KBM-7 (cell line): Measurements from ENCODE around the gene MACROD2.
"Not testable (repeated sequence)": the region's sequence is repeated elsewhere in the genome, so short reads cannot be mapped to it uniquely, and the experiment has no call there.

Experiments
- DNase-seq: peaks from one replicate; pipeline ENCODE4 v3.0.0-alpha.2; 2015
- in situ Hi-C: fragments of 300-500 bp; cut with MboI; formaldehyde crosslinking; loops from 2 replicates; pipeline ENCODE4 v1.14.3; 2020; ENCODE audit warnings: low sequenced_read_pairs, low pct_unique_long_range_greater_than_20kb, mixed read lengths

The MACROD2 gene

DNA sequence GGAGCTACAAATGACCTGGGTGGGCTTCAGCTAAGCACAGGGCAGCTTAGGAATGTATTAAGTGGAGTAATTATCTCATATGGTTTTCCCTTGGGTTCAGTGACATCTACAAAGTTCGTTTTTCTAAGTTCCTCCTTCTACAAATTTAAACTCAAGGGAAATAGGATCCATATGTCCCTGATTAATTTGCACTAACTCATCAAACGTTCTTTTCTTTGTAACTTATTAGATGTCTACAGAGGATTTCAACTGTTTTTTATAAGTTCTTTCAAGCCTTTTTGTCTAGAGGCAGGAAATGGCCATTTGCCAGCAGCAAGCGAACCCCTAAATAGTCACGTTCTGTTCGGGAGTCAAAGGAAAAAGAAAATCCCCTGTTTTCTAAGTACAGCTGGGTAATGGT, 1517.6 kb downstream of the MACROD2 start:
- DNase-seq: no peak
- in situ Hi-C loops: loop anchor here (25.0 kb wide), 1 partner anchor 99 kb away; no protein-coding TSS in a partner anchor

DNA sequence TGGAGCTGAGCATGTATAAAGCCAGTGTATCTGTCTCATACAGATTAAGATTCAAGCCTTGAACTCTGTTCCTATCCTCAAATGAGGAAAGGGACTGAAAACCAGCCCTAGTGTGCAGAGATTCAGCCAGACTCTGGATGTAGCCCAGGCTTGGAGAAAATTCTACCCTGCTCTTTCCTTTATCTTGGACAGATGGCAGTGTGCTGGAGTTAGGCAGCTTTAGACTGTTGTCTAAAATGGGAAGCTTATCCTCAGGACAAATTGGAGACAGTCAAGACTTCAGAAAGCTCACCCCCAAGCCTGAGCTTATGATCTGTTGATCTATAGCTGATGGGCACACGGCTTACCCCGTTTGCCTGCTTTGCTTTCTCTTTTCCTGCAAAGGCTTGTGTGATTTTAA, 1520.4 kb downstream of the MACROD2 start:
- DNase-seq: no peak
- in situ Hi-C loops: loop anchor here (25.0 kb wide), 1 partner anchor 97 kb away; no protein-coding TSS in a partner anchor

GRCh38 chr20:15520930-15521524, 1525.7 kb downstream of the MACROD2 start:
- no peak for DNase-seq
- in situ Hi-C loops: loop anchor here (25.0 kb wide), 1 partner anchor 91 kb away; no protein-coding TSS in a partner anchor

DNA sequence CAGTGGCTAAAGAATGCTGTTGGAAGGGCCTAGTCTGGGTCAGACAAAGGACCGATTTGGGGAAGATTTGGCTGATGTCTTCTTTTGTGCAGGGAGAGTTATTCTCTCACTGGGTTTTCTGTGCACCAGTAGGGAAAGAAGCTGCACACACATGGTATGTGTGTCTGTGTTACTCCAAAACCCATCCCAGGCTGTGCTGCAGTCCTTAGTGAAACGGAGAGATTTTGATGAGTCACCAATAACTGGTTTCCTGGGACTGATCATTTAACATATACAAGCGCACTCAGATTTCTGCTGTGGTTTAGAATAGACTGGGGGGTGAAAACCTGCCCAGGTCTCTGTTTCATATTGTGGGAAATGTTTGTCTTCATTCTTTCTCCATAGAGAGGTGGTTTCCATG, 1528.1 kb downstream of the MACROD2 start:
- in situ Hi-C loops: loop anchor here (25.0 kb wide), 1 partner anchor 89 kb away; no protein-coding TSS in a partner anchor
- DNase-seq: no peak

- DNase-seq: no peak
- in situ Hi-C loops: no loop called here
These were observed 1533.2 kb downstream of the MACROD2 start for GRCh38 chr20:15528391-15529111.

GRCh38 chr20:15535863-15536262, 1540.5 kb downstream of the MACROD2 start:
- in situ Hi-C loops: no loop called here

GRCh38 chr20:15537200-15537599, 1541.9 kb downstream of the MACROD2 start:
- DNase-seq, in situ Hi-C loops: not testable (repeated sequence)

More at GRCh38 chr20:15535863-15536262, 1540.5 kb downstream of the MACROD2 start:
- DNase-seq: no peak

DNA sequence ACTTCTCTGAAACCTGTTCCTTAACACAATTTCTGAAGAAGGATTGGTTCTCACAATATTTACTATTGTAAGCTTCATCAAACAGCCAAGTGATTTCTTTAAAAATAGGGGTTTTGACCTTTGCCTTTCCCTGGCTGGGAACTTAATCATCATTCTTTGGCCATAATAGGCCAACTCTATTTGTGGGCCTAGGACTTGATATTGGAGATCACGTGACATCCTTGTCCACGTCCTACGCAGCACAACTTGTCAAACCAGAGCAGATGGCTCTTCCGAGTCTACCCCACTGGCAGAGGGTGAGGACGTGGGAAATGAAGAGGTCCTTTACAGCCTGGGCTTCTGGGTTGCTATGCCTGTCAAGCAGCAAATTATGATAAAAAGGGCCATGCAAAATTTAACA, 1547.3 kb downstream of the MACROD2 start:
- in situ Hi-C loops: no loop called here

GRCh38 chr20:15544742-15545141, 1549.4 kb downstream of the MACROD2 start:
- in situ Hi-C loops: no loop called here
- DNase-seq: no peak

More for the DNA sequence above, 1547.3 kb downstream of the MACROD2 start:
- no peak for DNase-seq

- in situ Hi-C loops: no loop called here
- no peak for DNase-seq
These were observed 1551.3 kb downstream of the MACROD2 start for GRCh38 chr20:15546525-15547023.

DNA sequence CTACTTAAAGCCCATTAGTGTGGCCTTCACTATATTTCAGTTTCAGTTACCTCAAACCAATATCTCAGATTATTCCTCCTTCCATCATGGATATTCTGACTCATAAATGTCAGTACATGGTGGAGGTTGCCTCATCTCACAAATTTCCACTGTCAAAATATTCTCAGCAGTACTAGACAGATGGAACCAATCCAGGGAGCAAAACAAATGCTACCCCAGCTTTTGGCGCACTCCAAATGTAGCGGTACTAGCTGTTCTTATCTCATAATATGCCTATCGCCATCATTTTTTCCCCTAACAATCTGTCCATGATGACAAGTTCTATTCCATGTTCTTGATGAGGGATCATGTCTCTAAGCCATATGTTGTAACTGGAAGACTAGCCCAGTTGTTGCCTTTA, 1551.8 kb downstream of the MACROD2 start:
- in situ Hi-C loops: no loop called here
- DNase-seq: no peak

DNA sequence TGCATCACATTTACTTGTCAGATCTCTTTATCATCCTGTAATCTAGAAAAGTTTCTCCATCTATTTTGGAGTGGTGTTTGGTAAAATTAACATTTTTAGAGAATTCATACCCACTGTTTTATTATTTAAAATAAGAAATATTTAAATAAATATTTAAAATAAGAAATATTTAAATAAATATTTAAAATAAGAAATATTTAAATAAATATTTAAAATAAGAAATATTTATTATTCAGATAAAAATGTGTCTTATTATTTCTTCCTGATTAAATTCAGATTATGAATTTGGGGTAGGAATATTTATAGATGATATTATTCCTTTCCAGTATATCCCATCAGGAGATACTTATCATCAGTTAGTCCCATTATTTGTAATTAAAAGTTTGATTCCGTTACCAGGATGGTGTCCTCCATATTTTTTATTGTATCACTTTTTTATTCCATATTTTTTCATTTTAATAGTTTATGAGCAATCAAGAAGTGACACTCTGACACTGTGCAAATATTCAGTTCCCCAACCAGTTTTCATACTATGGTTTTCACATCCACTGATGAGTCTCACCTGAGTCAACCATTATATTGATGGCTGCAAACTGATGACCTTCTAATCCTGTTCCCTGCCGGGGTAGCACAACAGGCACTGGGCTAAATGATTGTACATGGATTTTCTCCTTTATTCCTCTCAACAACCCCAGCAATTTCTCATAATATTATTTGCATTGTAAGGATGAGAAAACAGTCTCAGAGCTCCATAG, 1555.0 kb downstream of the MACROD2 start:
- in situ Hi-C loops: no loop called here
- DNase-seq: no peak

GRCh38 chr20:15555913-15556312, 1560.6 kb downstream of the MACROD2 start:
- in situ Hi-C loops: no loop called here
- no peak for DNase-seq

DNA sequence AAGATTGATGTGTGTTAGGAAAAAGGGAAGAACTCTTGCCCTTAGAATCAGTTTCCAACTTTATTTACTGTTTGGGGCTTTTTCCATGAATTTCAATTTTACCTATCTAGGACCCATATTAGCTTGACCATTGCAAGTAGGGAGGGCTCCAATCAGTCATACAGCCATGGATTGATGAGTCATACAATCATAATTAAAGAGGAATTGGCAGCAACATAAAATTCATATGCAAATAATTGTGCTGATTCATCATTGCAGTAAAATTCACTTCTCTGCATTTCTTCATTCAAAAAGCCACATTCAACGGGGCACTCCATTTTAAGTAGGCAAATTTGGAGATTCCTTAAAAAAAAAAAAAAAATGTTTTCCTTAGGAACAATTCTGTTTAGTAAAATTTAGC, 1561.6 kb downstream of the MACROD2 start:
- in situ Hi-C loops: no loop called here

DNA sequence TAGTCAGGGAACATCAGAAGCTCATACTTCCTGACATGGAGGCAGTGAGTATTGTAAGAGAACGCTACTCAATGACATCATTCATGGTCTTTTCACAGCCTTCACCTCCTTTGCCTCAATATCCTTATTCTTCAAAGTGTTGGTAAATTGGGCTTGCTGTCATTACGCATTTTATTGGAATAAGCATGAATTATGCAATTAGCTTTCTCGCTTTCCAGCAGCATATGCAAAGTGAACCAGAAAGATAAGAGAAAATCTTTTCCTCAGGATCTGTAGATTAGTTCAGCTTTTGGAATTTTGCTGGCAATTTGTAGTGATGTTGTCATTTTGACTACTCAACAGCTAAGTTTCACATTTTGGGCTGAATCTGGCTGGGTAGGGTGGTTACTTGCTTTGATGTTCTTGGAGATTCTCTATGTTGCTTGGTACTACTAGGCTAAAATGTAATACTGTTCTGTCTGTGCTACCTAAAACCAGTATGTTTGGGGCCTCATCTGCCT, 1565.8 kb downstream of the MACROD2 start:
- no peak for DNase-seq
- in situ Hi-C loops: no loop called here

More for the DNA sequence above, 1561.6 kb downstream of the MACROD2 start:
- DNase-seq: no peak

DNA sequence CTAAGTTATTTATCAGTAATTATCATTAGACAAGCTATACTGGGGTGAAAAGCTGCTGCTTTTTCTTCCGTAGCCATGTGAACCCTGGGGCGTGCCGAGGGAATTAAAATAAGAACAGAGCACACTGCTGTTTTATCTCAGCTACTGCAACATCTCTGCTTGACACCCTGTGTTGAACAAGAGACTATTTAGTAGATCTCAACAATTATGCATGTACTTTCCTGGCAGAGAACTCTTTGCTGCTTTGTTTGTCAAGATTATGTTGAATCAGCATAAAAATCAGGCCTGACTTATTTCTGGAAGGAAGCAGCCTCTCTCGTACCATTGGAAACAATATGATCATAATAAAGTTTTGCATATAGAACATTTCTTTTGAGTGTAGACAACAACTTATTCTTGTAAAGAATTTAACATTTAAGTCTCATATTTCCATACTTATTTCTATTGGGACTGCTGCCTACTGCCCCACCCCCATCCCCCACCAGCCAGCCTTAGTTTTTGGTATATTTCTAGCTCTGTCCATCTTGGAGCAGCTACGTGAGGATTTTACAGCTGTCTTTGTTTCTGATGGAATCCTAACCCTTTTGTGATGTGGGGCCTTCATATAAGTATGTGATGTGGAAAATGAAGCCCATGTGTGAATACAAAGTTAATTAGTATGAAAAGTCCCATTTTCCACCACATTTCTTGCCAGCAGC, 1566.5 kb downstream of the MACROD2 start:
- in situ Hi-C loops: no loop called here
- no peak for DNase-seq

GRCh38 chr20:15563836-15564235, 1568.5 kb downstream of the MACROD2 start:
- in situ Hi-C loops: no loop called here
- no peak for DNase-seq

- in situ Hi-C loops: no loop called here
- no peak for DNase-seq
These were observed 1569.7 kb downstream of the MACROD2 start for GRCh38 chr20:15564981-15565380.

- DNase-seq: no peak
- in situ Hi-C loops: no loop called here
These were observed 1570.5 kb downstream of the MACROD2 start for GRCh38 chr20:15565786-15566185.
